HL-60 (cell line): Measurements from ENCODE around the gene LAMTOR3.

ENCODE experiments used
- DNase-seq, 2 experiments: peaks; one replicate each; pipeline ENCODE4 v3.0.0-alpha.2; 2010 to 2020; ENCODE audit warnings: low read depth in 1 of 2, low spot score in 1 of 2
- H3K27ac ChIP-seq: fragments of 250-450 bp; sonication (Bioruptor Pico); replicated peaks from 2 replicates; pipeline ENCODE4 v1.5.1; 2020; ENCODE audit warnings: mild to moderate bottlenecking, moderate library complexity
- H3K27me3 ChIP-seq: fragments of 250-450 bp; sonication (Bioruptor Pico); 2 replicates; pipeline ENCODE4 v1.5.1; 2021; ENCODE audit warnings: mild to moderate bottlenecking, moderate library complexity; ENCODE audit not compliant: insufficient read depth, poor library complexity, severe bottlenecking
- H3K4me3 ChIP-seq: replicated peaks from 2 replicates; pipeline ENCODE4 v1.5.1; 2011; ENCODE audit warnings: mild to moderate bottlenecking, control low read depth, low read length; ENCODE audit not compliant: insufficient read depth
- CTCF ChIP-seq: IDR thresholded peaks from one replicate; pipeline ENCODE4 v1.5.1; 2011; ENCODE audit warnings: low read length, control low read depth, inconsistent platforms; ENCODE audit not compliant: insufficient read depth
- GABPA ChIP-seq: IDR thresholded peaks from 2 replicates; pipeline ENCODE4 v1.6.1; 2012; ENCODE audit warnings: low read depth
- POLR2AphosphoS5 ChIP-seq: IDR thresholded peaks from 2 replicates; pipeline ENCODE4 v1.6.1; 2012; ENCODE audit warnings: low read depth
- REST ChIP-seq: IDR thresholded peaks from 2 replicates; pipeline ENCODE4 v1.6.1; 2012; ENCODE audit warnings: low read depth; ENCODE audit not compliant: insufficient replicate concordance
- SPI1 ChIP-seq: IDR thresholded peaks from 2 replicates; pipeline ENCODE4 v1.6.1; 2012; ENCODE audit warnings: low read depth, mild to moderate bottlenecking, borderline replicate concordance

Gene LAMTOR3

GRCh38 chr4:99921174-99921573 is 26.9 kb upstream of the LAMTOR3 start:
- no peak overlapping the region for H3K4me3 ChIP-seq
- no peak overlapping the region for H3K27ac ChIP-seq
- DNase-seq = no peak
- TF ChIP-seq REST (no peak), POLR2AphosphoS5 (no peak), CTCF (no peak), GABPA (no peak), SPI1 (no peak)
- no peaks in the 10 kb centered on the region for H3K27me3 ChIP-seq

GRCh38 chr4:99918656-99919055 is 24.4 kb upstream of the LAMTOR3 start:
- no peak for DNase-seq
- TF ChIP-seq GABPA (no peak), CTCF (no peak), POLR2AphosphoS5 (no peak), SPI1 (no peak), REST (no peak)
- Histone ChIP-seq H3K4me3 (no peak overlapping the region), H3K27me3 (no peaks in the 10 kb centered on the region), H3K27ac (no peak overlapping the region)

GRCh38 chr4:99917575-99917974 is 23.3 kb upstream of the LAMTOR3 start:
- Histone ChIP-seq H3K27ac (no peak overlapping the region), H3K4me3 (no peak overlapping the region), H3K27me3 (no peaks in the 10 kb centered on the region)
- DNase-seq = no peak
- TF ChIP-seq POLR2AphosphoS5 = no peak
- TF ChIP-seq SPI1 = no peak
- TF ChIP-seq GABPA = no peak
- no peak for TF ChIP-seq CTCF
- TF ChIP-seq REST = no peak
